Fibroblast of skin of back (primary cell): ENCODE measurements around the gene RBMY1E. TPM values are rescaled to one million over a fixed set of nuclear protein-coding genes. Genes with fewer than 3 reads are reported as not detected.
"Not testable (repeated sequence)": the region's sequence is repeated elsewhere in the genome, so short reads cannot be mapped to it uniquely, and the experiment has no call there.

Experiments
- DNase-seq: peaks from one replicate; pipeline ENCODE4 v3.0.0-alpha.2; 2013
- polyA plus RNA-seq, 2 experiments: library from polyadenylated mRNA; unstranded; fragments of 120-200 nt; gene quantifications; one replicate each; pipeline ENCODE4 v1.2.1, GENCODE V29; 2013; ENCODE audit not compliant: insufficient read length in 2 of 2

The RBMY1E gene
- polyA plus RNA-seq (2013, experiment 1 of 2; ENCODE audit: insufficient read length), result not detected
- polyA plus RNA-seq (2013, experiment 2 of 2; ENCODE audit: insufficient read length), result not detected

DNA sequence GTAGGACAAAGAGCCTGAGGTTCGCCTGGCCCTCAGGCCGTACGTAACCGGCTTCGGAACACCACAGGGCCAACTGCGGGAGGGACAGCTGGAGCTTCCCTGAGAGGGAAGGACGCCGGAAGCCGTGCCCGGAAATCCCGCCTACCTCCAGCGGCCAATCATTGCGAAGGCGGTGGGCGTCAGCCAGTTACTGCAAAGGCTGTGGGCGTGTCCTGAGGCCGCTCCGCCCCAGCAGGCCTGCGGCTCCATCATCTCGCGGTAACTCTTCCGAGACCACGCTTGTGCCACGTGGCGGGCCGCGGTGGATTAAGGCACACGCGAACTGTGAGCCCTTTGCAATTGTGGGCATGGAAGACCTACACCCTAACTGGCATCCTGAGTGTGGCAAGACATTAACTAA is at the start of gene RBMY1E:
RBMY1E (minus strand) TSS at position 101 of the 400 bp plus-strand sequence. CDS start 1,978 bp downstream, outside the sequence.
- DNase-seq, result not testable (repeated sequence)

DNA sequence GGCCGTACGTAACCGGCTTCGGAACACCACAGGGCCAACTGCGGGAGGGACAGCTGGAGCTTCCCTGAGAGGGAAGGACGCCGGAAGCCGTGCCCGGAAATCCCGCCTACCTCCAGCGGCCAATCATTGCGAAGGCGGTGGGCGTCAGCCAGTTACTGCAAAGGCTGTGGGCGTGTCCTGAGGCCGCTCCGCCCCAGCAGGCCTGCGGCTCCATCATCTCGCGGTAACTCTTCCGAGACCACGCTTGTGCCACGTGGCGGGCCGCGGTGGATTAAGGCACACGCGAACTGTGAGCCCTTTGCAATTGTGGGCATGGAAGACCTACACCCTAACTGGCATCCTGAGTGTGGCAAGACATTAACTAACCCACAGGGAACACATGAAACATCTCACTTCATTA is 23.4 kb downstream of the RBMY1E start, which contains the start of gene RBMY1D:
RBMY1D (minus strand) TSS at position 101 of the 400 bp plus-strand sequence. CDS start 2,013 bp downstream, outside the sequence.
- DNase-seq, result not testable (repeated sequence)

DNA sequence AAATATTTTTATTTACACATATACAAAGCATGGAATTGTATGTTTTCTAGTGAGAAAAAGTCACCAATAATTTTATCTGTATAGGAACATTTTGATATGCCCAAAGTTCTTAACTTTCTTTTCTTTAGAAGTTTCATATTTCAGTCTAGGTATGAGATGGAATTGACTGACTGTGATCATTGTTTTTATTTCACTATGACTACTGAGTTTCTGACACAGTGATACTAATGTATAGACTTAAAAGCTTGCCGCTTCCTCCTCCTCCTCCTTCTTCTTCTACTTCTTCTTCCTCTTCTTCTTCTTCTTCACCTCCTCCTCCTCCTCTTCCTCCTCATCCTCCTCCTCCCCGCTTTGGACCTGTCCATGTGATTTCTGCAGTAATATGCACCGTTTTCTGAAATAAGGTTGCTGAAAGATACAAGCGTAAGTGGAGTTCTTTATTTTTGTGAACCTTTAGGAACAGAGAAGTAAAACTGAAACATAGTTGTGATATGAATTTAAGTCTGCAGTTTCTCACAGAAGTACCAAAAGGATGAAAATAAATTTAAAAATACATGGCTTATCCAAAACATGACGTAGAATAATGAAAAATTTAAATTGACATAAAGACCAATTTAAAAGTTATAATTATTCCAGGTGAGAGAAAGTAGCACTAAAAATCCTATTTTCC is 48.3 kb downstream of the RBMY1E start:
- DNase-seq, result not testable (repeated sequence)
